Measurements from ENCODE around the gene NCAN. TPM values are rescaled to one million over a fixed set of nuclear protein-coding genes. Genes with fewer than 3 reads are reported as not detected.

NCAN gene
- total RNA-seq, 1 experiment from 2014 or later, result 0.15 TPM

- TF ChIP-seq CTCF (conservative IDR thresholded peaks at IDR 0.05; ENCODE audit: low read depth, low read length) (no peak), EZH2phosphoT487 (IDR thresholded peaks at IDR 0.05; ENCODE audit: borderline replicate concordance, low read length) (no peak), EZH2 (IDR thresholded peaks at IDR 0.05; ENCODE audit: low read length, unreplicated experiment) (no peak)
- intact Hi-C loops (cut with micrococcal nuclease), result no loop called here
- Histone ChIP-seq H4K20me1 (ENCODE audit: low read length) (no peaks in the 10 kb centered on the region), H3K9ac (ENCODE audit: low read length) (no peak overlapping the region), H3K27ac (ENCODE audit: low read length) (no peak overlapping the region), H2AFZ (ENCODE audit: low read length) (no peak overlapping the region), H3K4me2 (ENCODE audit: low read length) (no peak overlapping the region), H3K36me3 (ENCODE audit: low read depth, low read length) (no peaks in the 10 kb centered on the region), H3K9me2 (replicated peaks; ENCODE audit: low read length) (no peaks in the 10 kb centered on the region), H3K4me3 (ENCODE audit: low read length) (no peak overlapping the region), H3K27me3 (ENCODE audit: low read length) (no peaks in the 10 kb centered on the region), H3K79me2 (ENCODE audit: low read length) (no peaks in the 10 kb centered on the region), H3K9me3 (ENCODE audit: low read length) (peaks cover 8% of the 10 kb centered on the region), H3K4me1 (ENCODE audit: insufficient read depth, low read length) (no peaks in the 10 kb centered on the region), H3F3A (ENCODE audit: low read length, unreplicated experiment) (no peaks in the 10 kb centered on the region)
- ATAC-seq, result no peak
- no peak for DNase-seq
- ChIA-PET POLR2A (ENCODE audit: unreplicated experiment) (no interaction called here), CTCF (no interaction called here)
- BruUV-seq (replicated peaks), result no TSS peak
Observed at GRCh38 chr19:19232261-19232721, 20.5 kb downstream of the NCAN start.

- H3K79me2 ChIP-seq (ENCODE audit: low read length), result no peaks in the 10 kb centered on the region
- no TSS peak for BruUV-seq (replicated peaks)
- intact Hi-C loops (cut with micrococcal nuclease), result no loop called here
- no peak for DNase-seq
- POLR2A ChIA-PET (ENCODE audit: unreplicated experiment), result no interaction called here
- no peaks in the 10 kb centered on the region for H3F3A ChIP-seq (ENCODE audit: low read length, unreplicated experiment)
- no peaks in the 10 kb centered on the region for H3K27me3 ChIP-seq (ENCODE audit: low read length)
- H3K9me3 ChIP-seq (ENCODE audit: low read length), result peaks cover 8% of the 10 kb centered on the region
- TF ChIP-seq CTCF (conservative IDR thresholded peaks at IDR 0.05; ENCODE audit: low read depth, low read length) (no peak), EZH2phosphoT487 (IDR thresholded peaks at IDR 0.05; ENCODE audit: borderline replicate concordance, low read length) (no peak), EZH2 (IDR thresholded peaks at IDR 0.05; ENCODE audit: low read length, unreplicated experiment) (no peak)
- CTCF ChIA-PET, result no interaction called here
- H3K36me3 ChIP-seq (ENCODE audit: low read depth, low read length), result no peaks in the 10 kb centered on the region
- no peak overlapping the region for H3K27ac ChIP-seq (ENCODE audit: low read length)
- H3K4me3 ChIP-seq (ENCODE audit: low read length), result no peak overlapping the region
- no peak overlapping the region for H3K4me2 ChIP-seq (ENCODE audit: low read length)
- no peaks in the 10 kb centered on the region for H3K9me2 ChIP-seq (replicated peaks; ENCODE audit: low read length)
- H3K9ac ChIP-seq (ENCODE audit: low read length), result no peak overlapping the region
- no peaks in the 10 kb centered on the region for H3K4me1 ChIP-seq (ENCODE audit: insufficient read depth, low read length)
- H4K20me1 ChIP-seq (ENCODE audit: low read length), result no peaks in the 10 kb centered on the region
- H2AFZ ChIP-seq (ENCODE audit: low read length), result no peak overlapping the region
- ATAC-seq, result no peak
Observed at GRCh38 chr19:19234220-19234816, 22.6 kb downstream of the NCAN start.

GRCh38 chr19:19236173-19236572 lies 24.4 kb downstream of the NCAN start:
- TF ChIP-seq EZH2phosphoT487 (IDR thresholded peaks at IDR 0.05; ENCODE audit: borderline replicate concordance, low read length), result no peak
- TF ChIP-seq EZH2 (IDR thresholded peaks at IDR 0.05; ENCODE audit: low read length, unreplicated experiment), result no peak
- TF ChIP-seq CTCF (conservative IDR thresholded peaks at IDR 0.05; ENCODE audit: low read depth, low read length), result no peak
- ChIA-PET CTCF (no interaction called here), POLR2A (ENCODE audit: unreplicated experiment) (no interaction called here)
- H3F3A ChIP-seq (ENCODE audit: low read length, unreplicated experiment), result no peaks in the 10 kb centered on the region
- no peaks in the 10 kb centered on the region for H3K27me3 ChIP-seq (ENCODE audit: low read length)
- H3K9me2 ChIP-seq (replicated peaks; ENCODE audit: low read length), result no peaks in the 10 kb centered on the region
- no peaks in the 10 kb centered on the region for H3K79me2 ChIP-seq (ENCODE audit: low read length)
- no peaks in the 10 kb centered on the region for H3K4me1 ChIP-seq (ENCODE audit: insufficient read depth, low read length)
- no peaks in the 10 kb centered on the region for H4K20me1 ChIP-seq (ENCODE audit: low read length)
- no peak overlapping the region for H3K9ac ChIP-seq (ENCODE audit: low read length)
- H3K27ac ChIP-seq (ENCODE audit: low read length), result no peak overlapping the region
- BruUV-seq (replicated peaks), result no TSS peak
- no peak for ATAC-seq
- no peak overlapping the region for H3K4me3 ChIP-seq (ENCODE audit: low read length)
- intact Hi-C loops (cut with micrococcal nuclease), result no loop called here
- H3K4me2 ChIP-seq (ENCODE audit: low read length), result no peak overlapping the region
- H3K36me3 ChIP-seq (ENCODE audit: low read depth, low read length), result no peaks in the 10 kb centered on the region
- H3K9me3 ChIP-seq (ENCODE audit: low read length), result peaks cover 8% of the 10 kb centered on the region
- H2AFZ ChIP-seq (ENCODE audit: low read length), result no peak overlapping the region
- no peak for DNase-seq

Data from PC-3 (cell line).